ENCODE results near the gene CD5L.

CD5L gene

GRCh38 chr1:157806431-157807149 lies 35.0 kb downstream of the CD5L start:
- H3K36me3 ChIP-seq (ENCODE audit: insufficient read depth, low read depth, low read length) = no peaks in the 10 kb centered on the region
- H3K9ac ChIP-seq (ENCODE audit: low read depth, low read length) = no peak overlapping the region
- H3K27ac ChIP-seq (ENCODE audit: low read length) = no peak overlapping the region
- no peaks in the 10 kb centered on the region for H3K9me3 ChIP-seq (ENCODE audit: insufficient read depth, low read depth, low read length)
- no peaks in the 10 kb centered on the region for H3K27me3 ChIP-seq (ENCODE audit: insufficient read depth, low read length)
- no peak overlapping the region for H3K4me3 ChIP-seq (ENCODE audit: low read length)
- no peaks in the 10 kb centered on the region for H3K4me1 ChIP-seq (ENCODE audit: insufficient read depth, low read length)

GRCh38 chr1:157803851-157804250 lies 37.8 kb downstream of the CD5L start:
- Histone ChIP-seq H3K27me3 (ENCODE audit: insufficient read depth, low read length) (no peaks in the 10 kb centered on the region), H3K9me3 (ENCODE audit: insufficient read depth, low read depth, low read length) (no peaks in the 10 kb centered on the region), H3K4me1 (ENCODE audit: insufficient read depth, low read length) (no peaks in the 10 kb centered on the region), H3K4me3 (ENCODE audit: low read length) (no peak overlapping the region), H3K9ac (ENCODE audit: low read depth, low read length) (no peak overlapping the region), H3K36me3 (ENCODE audit: insufficient read depth, low read depth, low read length) (no peaks in the 10 kb centered on the region), H3K27ac (ENCODE audit: low read length) (no peak overlapping the region)

GRCh38 chr1:157799996-157800395 lies 41.6 kb downstream of the CD5L start:
- Histone ChIP-seq H3K9ac (ENCODE audit: low read depth, low read length) (no peak overlapping the region), H3K27ac (ENCODE audit: low read length) (no peak overlapping the region), H3K36me3 (ENCODE audit: insufficient read depth, low read depth, low read length) (no peaks in the 10 kb centered on the region), H3K4me3 (ENCODE audit: low read length) (no peak overlapping the region), H3K27me3 (ENCODE audit: insufficient read depth, low read length) (no peaks in the 10 kb centered on the region), H3K9me3 (ENCODE audit: insufficient read depth, low read depth, low read length) (no peaks in the 10 kb centered on the region), H3K4me1 (ENCODE audit: insufficient read depth, low read length) (no peaks in the 10 kb centered on the region)

GRCh38 chr1:157798211-157798610 lies 43.4 kb downstream of the CD5L start:
- H3K4me3 ChIP-seq (ENCODE audit: low read length) = no peak overlapping the region
- H3K9me3 ChIP-seq (ENCODE audit: insufficient read depth, low read depth, low read length) = peaks cover 11% of the 10 kb centered on the region; the same call in 1 of the 2 replicates
- H3K27ac ChIP-seq (ENCODE audit: low read length) = no peak overlapping the region
- H3K27me3 ChIP-seq (ENCODE audit: insufficient read depth, low read length) = no peaks in the 10 kb centered on the region
- H3K4me1 ChIP-seq (ENCODE audit: insufficient read depth, low read length) = no peaks in the 10 kb centered on the region
- H3K9ac ChIP-seq (ENCODE audit: low read depth, low read length) = no peak overlapping the region
- no peaks in the 10 kb centered on the region for H3K36me3 ChIP-seq (ENCODE audit: insufficient read depth, low read depth, low read length)

DNA sequence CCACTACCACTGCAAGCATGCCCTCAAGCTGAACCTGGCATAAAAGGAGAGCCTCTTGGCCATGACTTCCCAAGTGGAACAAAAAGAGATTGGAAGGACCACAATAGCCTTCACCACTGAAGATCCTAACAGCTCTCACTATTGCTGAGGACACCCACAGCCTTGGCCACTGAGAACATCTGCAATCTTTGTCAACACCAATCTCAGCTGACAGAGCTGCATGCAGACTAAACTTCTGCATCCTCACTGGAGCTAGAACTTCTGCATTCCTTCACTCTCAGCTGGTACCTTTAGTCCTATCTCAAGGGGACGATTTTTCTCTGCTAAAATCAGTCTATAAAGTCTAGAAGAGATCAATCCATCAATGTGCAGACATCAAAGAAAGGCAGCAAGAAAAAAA lies 56.4 kb downstream of the CD5L start:
- H3K4me3 ChIP-seq (ENCODE audit: low read length) = no peak overlapping the region
- H3K4me1 ChIP-seq (ENCODE audit: insufficient read depth, low read length) = no peaks in the 10 kb centered on the region
- H3K9ac ChIP-seq (ENCODE audit: low read depth, low read length) = no peak overlapping the region
- H3K9me3 ChIP-seq (ENCODE audit: insufficient read depth, low read depth, low read length) = no peaks in the 10 kb centered on the region
- no peak overlapping the region for H3K27ac ChIP-seq (ENCODE audit: low read length)
- H3K27me3 ChIP-seq (ENCODE audit: insufficient read depth, low read length) = no peaks in the 10 kb centered on the region
- H3K36me3 ChIP-seq (ENCODE audit: insufficient read depth, low read depth, low read length) = no peaks in the 10 kb centered on the region

- Histone ChIP-seq H3K36me3 (ENCODE audit: insufficient read depth, low read depth, low read length) (no peaks in the 10 kb centered on the region), H3K27me3 (ENCODE audit: insufficient read depth, low read length) (no peaks in the 10 kb centered on the region), H3K9ac (ENCODE audit: low read depth, low read length) (no peak overlapping the region), H3K4me3 (ENCODE audit: low read length) (no peak overlapping the region), H3K27ac (ENCODE audit: low read length) (no peak overlapping the region), H3K9me3 (ENCODE audit: insufficient read depth, low read depth, low read length) (no peaks in the 10 kb centered on the region), H3K4me1 (ENCODE audit: insufficient read depth, low read length) (no peaks in the 10 kb centered on the region; the same call in 1 of the 2 replicates)
Observed at GRCh38 chr1:157784801-157785200, 56.8 kb downstream of the CD5L start.

- Histone ChIP-seq H3K9me3 (ENCODE audit: insufficient read depth, low read depth, low read length) (no peaks in the 10 kb centered on the region), H3K27ac (ENCODE audit: low read length) (no peak overlapping the region), H3K36me3 (ENCODE audit: insufficient read depth, low read depth, low read length) (no peaks in the 10 kb centered on the region), H3K9ac (ENCODE audit: low read depth, low read length) (no peak overlapping the region), H3K4me1 (ENCODE audit: insufficient read depth, low read length) (no peaks in the 10 kb centered on the region; the same call in 1 of the 2 replicates), H3K4me3 (ENCODE audit: low read length) (no peak overlapping the region), H3K27me3 (ENCODE audit: insufficient read depth, low read length) (no peaks in the 10 kb centered on the region)
Observed at GRCh38 chr1:157782931-157783330, 58.7 kb downstream of the CD5L start.

GRCh38 chr1:157781048-157781447 lies 60.6 kb downstream of the CD5L start:
- H3K9ac ChIP-seq (ENCODE audit: low read depth, low read length) = no peak overlapping the region
- no peaks in the 10 kb centered on the region for H3K27me3 ChIP-seq (ENCODE audit: insufficient read depth, low read length)
- H3K27ac ChIP-seq (ENCODE audit: low read length) = no peak overlapping the region
- no peaks in the 10 kb centered on the region for H3K9me3 ChIP-seq (ENCODE audit: insufficient read depth, low read depth, low read length)
- no peaks in the 10 kb centered on the region; the same call in 1 of the 2 replicates for H3K4me1 ChIP-seq (ENCODE audit: insufficient read depth, low read length)
- H3K36me3 ChIP-seq (ENCODE audit: insufficient read depth, low read depth, low read length) = no peaks in the 10 kb centered on the region
- no peak overlapping the region for H3K4me3 ChIP-seq (ENCODE audit: low read length)

All from iPS-20b (cell line).